SK-N-SH treated with all-trans-retinoic acid at 6 μM for 48 hours (cell line): Measurements from ENCODE around the gene TOPAZ1.

Experiments
- ATAC-seq: fragments of 200-7000 bp; cut with Tn5 transposase; 3 replicates; pipeline ENCODE4 v1.9.1; 2020; ENCODE audit warnings: mild to moderate bottlenecking, moderate library complexity
- ARNTL ChIP-seq: fragments of 450-650 bp; formaldehyde crosslinking; IDR thresholded peaks from 2 replicates; pipeline ENCODE4 v1.5.0; 2020; ENCODE audit warnings: low read depth, mild to moderate bottlenecking, moderate library complexity, borderline replicate concordance
- BACH2 ChIP-seq: fragments of 250-450 bp; sonication (Bioruptor Pico); IDR thresholded peaks from 2 replicates; pipeline ENCODE4 v1.9.0; 2021; ENCODE audit warnings: mild to moderate bottlenecking, borderline replicate concordance
- CSDC2 ChIP-seq: fragments of 250-450 bp; sonication (Bioruptor Pico); IDR thresholded peaks from 2 replicates; pipeline ENCODE4 v1.5.0; 2020; ENCODE audit warnings: mild to moderate bottlenecking, moderate library complexity
- CSRNP3 ChIP-seq: fragments of 250-450 bp; sonication (Bioruptor Pico); IDR thresholded peaks from 2 replicates; pipeline ENCODE4 v1.5.1; 2021; ENCODE audit warnings: mild to moderate bottlenecking, moderate library complexity
- ESRRG ChIP-seq: fragments of 250-450 bp; sonication (Bioruptor Pico); IDR thresholded peaks from 2 replicates; pipeline ENCODE4 v1.6.1; 2021; ENCODE audit warnings: mild to moderate bottlenecking
- GLIS3 ChIP-seq: fragments of 250-450 bp; sonication (Bioruptor Pico); IDR thresholded peaks from 2 replicates; pipeline ENCODE4 v1.5.0; 2020; ENCODE audit warnings: mild to moderate bottlenecking, moderate library complexity
- ISL1 ChIP-seq: fragments of 250-450 bp; sonication (Bioruptor Pico); IDR thresholded peaks from 2 replicates; pipeline ENCODE4 v2.1.2; 2022; ENCODE audit warnings: mild to moderate bottlenecking, moderate library complexity
- OSR1 ChIP-seq: fragments of 250-450 bp; sonication (Bioruptor Pico); IDR thresholded peaks from 2 replicates; pipeline ENCODE4 v1.8.0; 2022; ENCODE audit warnings: moderate library complexity, mild to moderate bottlenecking, inconsistent platforms
- PATZ1 ChIP-seq: fragments of 250-450 bp; sonication (Bioruptor Pico); IDR thresholded peaks from 2 replicates; pipeline ENCODE4 v1.8.0; 2020; ENCODE audit warnings: mild to moderate bottlenecking, moderate library complexity, borderline replicate concordance
- POU6F1 ChIP-seq: fragments of 250-450 bp; sonication (Bioruptor Pico); IDR thresholded peaks from 2 replicates; pipeline ENCODE4 v1.8.0; 2021; ENCODE audit warnings: low read depth, mild to moderate bottlenecking, moderate library complexity, borderline replicate concordance
- PPARA ChIP-seq: fragments of 250-450 bp; sonication (Bioruptor Pico); IDR thresholded peaks from 2 replicates; pipeline ENCODE4 v1.5.0; 2020; ENCODE audit warnings: mild to moderate bottlenecking, borderline replicate concordance
- RARB ChIP-seq: fragments of 250-450 bp; sonication (Bioruptor Pico); IDR thresholded peaks from 2 replicates; pipeline ENCODE4 v1.8.0; 2021; ENCODE audit warnings: mild to moderate bottlenecking, moderate library complexity
- SNAI2 ChIP-seq: fragments of 250-450 bp; sonication (Bioruptor Pico); IDR thresholded peaks from 2 replicates; pipeline ENCODE4 v1.5.0; 2020; ENCODE audit warnings: mild to moderate bottlenecking, moderate library complexity
- TOX ChIP-seq: fragments of 250-450 bp; sonication (Bioruptor Pico); IDR thresholded peaks from 2 replicates; pipeline ENCODE4 v1.8.0; 2021; ENCODE audit warnings: mild to moderate bottlenecking, moderate library complexity, borderline replicate concordance
- TSHZ2 ChIP-seq: fragments of 250-450 bp; sonication (Bioruptor Pico); IDR thresholded peaks from 2 replicates; pipeline ENCODE4 v1.5.0; 2020; ENCODE audit warnings: mild to moderate bottlenecking, moderate library complexity
- ZC3H10 ChIP-seq: fragments of 250-450 bp; sonication (Bioruptor Pico); IDR thresholded peaks from 2 replicates; pipeline ENCODE4 v1.5.1; 2021; ENCODE audit warnings: mild to moderate bottlenecking, moderate library complexity
- ZFP3 ChIP-seq: fragments of 250-450 bp; sonication (Bioruptor Pico); IDR thresholded peaks from 2 replicates; pipeline ENCODE4 v1.5.0; 2020; ENCODE audit warnings: mild to moderate bottlenecking, moderate library complexity
- ZFP30 ChIP-seq: fragments of 450-650 bp; formaldehyde crosslinking; IDR thresholded peaks from 2 replicates; pipeline ENCODE4 v1.5.0; 2022; ENCODE audit warnings: mild to moderate bottlenecking, moderate library complexity
- ZNF565 ChIP-seq: fragments of 450-650 bp; formaldehyde crosslinking; conservative IDR thresholded peaks from 2 replicates; pipeline ENCODE4 v1.5.0; 2020; ENCODE audit warnings: low read depth, mild to moderate bottlenecking, moderate library complexity
- ZNF70 ChIP-seq: fragments of 450-650 bp; formaldehyde crosslinking; IDR thresholded peaks from 2 replicates; pipeline ENCODE4 v1.5.0; 2020; ENCODE audit warnings: mild to moderate bottlenecking, moderate library complexity
- ZNF8 ChIP-seq: fragments of 450-650 bp; formaldehyde crosslinking; IDR thresholded peaks from 2 replicates; pipeline ENCODE4 v1.5.0; 2020; ENCODE audit warnings: mild to moderate bottlenecking, moderate library complexity

Gene TOPAZ1

GRCh38 chr3:44323341-44323955 is 81.8 kb downstream of the TOPAZ1 start (continued):
- TF ChIP-seq TSHZ2 (CRISPR knock-in tag) (no peak), ZC3H10 (CRISPR knock-in tag) (no peak), CSDC2 (CRISPR knock-in tag) (no peak), ZFP30 (CRISPR knock-in tag) (no peak), TOX (CRISPR knock-in tag) (no peak), GLIS3 (no peak), RARB (CRISPR knock-in tag) (no peak), ZNF8 (no peak)

GRCh38 chr3:44324584-44324983 is 82.9 kb downstream of the TOPAZ1 start:
- ATAC-seq: no peak
- TF ChIP-seq ZFP30 (CRISPR knock-in tag) (no peak), ZNF565 (CRISPR knock-in tag) (no peak), GLIS3 (no peak), ZC3H10 (CRISPR knock-in tag) (no peak), BACH2 (CRISPR knock-in tag) (no peak), ZNF8 (no peak), ZNF70 (no peak), ZFP3 (CRISPR knock-in tag) (no peak), ISL1 (no peak)

- ATAC-seq: no peak
- TF ChIP-seq ZNF565 (CRISPR knock-in tag) (no peak), POU6F1 (no peak), GLIS3 (no peak), BACH2 (CRISPR knock-in tag) (no peak), ZFP30 (CRISPR knock-in tag) (no peak), PPARA (CRISPR knock-in tag) (no peak), ZC3H10 (CRISPR knock-in tag) (no peak), ZFP3 (CRISPR knock-in tag) (no peak)
- TF ChIP-seq, all 23 proteins: peak for 0
Measured at GRCh38 chr3:44326019-44326418, 84.3 kb downstream of the TOPAZ1 start.

- no peak for ATAC-seq
- no peak for TF ChIP-seq PATZ1
- TF ChIP-seq, all 23 proteins: peak for 0
Measured at GRCh38 chr3:44326515-44326914, 84.8 kb downstream of the TOPAZ1 start.

GRCh38 chr3:44329946-44330345 is 88.3 kb downstream of the TOPAZ1 start:
- no peak for ATAC-seq
- TF ChIP-seq ZC3H10 (CRISPR knock-in tag) (no peak), POU6F1 (no peak), ARNTL (CRISPR knock-in tag) (no peak), ESRRG (no peak), ZFP30 (CRISPR knock-in tag) (no peak), CSRNP3 (CRISPR knock-in tag) (no peak), ISL1 (no peak), TSHZ2 (CRISPR knock-in tag) (no peak), OSR1 (CRISPR knock-in tag) (no peak), GLIS3 (no peak), SNAI2 (CRISPR knock-in tag) (no peak)
- TF ChIP-seq, all 23 proteins: peak for 0
